ENCODE data around the gene FAM83E.
A peak's percentile ranks its signal among the peaks of the same experiment; 100 is the strongest.

The FAM83E gene

GRCh38 chr19:48627865-48628314 is 13.0 kb upstream of the FAM83E start:
- DNase-seq, result no peak

GRCh38 chr19:48627201-48627864 is 12.5 kb upstream of the FAM83E start:
- DNase-seq, result no peak

- no peak for DNase-seq
Measured at GRCh38 chr19:48625891-48626327, 11.0 kb upstream of the FAM83E start.

GRCh38 chr19:48624791-48625723 is 10.2 kb upstream of the FAM83E start:
- DNase-seq, result no peak

- peak; percentile 95 for DNase-seq
Measured at GRCh38 chr19:48624067-48624594, 9.3 kb upstream of the FAM83E start.

- no peak for DNase-seq
Measured at GRCh38 chr19:48623556-48624066, 8.7 kb upstream of the FAM83E start.

- no peak for DNase-seq
Measured at GRCh38 chr19:48619692-48620585, 5.1 kb upstream of the FAM83E start.

- DNase-seq, result peak; percentile 93
Measured at GRCh38 chr19:48618916-48619691, 4.2 kb upstream of the FAM83E start, which contains the start of the genes RPL18 and SPHK2. TSS of gene RPL18 (minus strand) at chr19:48619178. CDS start at chr19:48619143, 35 bp downstream. TSS of gene SPHK2 (plus strand) at chr19:48619506. CDS start at chr19:48620515, 1,009 bp downstream.

- DNase-seq, result no peak
Measured at GRCh38 chr19:48618278-48618915, 3.5 kb upstream of the FAM83E start.

GRCh38 chr19:48617146-48617937 is 2.5 kb upstream of the FAM83E start:
- no peak for DNase-seq

GRCh38 chr19:48616491-48617056 is 1.7 kb upstream of the FAM83E start:
- DNase-seq, result no peak

- no peak for DNase-seq
Measured at GRCh38 chr19:48616041-48616436, 1.2 kb upstream of the FAM83E start.

GRCh38 chr19:48615231-48616040 is 560 bp upstream of the FAM83E start:
- DNase-seq, result no peak

- DNase-seq, result no peak
Measured at GRCh38 chr19:48613852-48614435, 932 bp downstream of the FAM83E start.

- DNase-seq, result no peak
Measured at GRCh38 chr19:48613024-48613851, 1.6 kb downstream of the FAM83E start.

- DNase-seq, result no peak
Measured at GRCh38 chr19:48611872-48612271, 3.0 kb downstream of the FAM83E start.

GRCh38 chr19:48609571-48610108 is 5.2 kb downstream of the FAM83E start:
- DNase-seq, result no peak
